Measurements from ENCODE around the gene MICALL2.

DNA sequence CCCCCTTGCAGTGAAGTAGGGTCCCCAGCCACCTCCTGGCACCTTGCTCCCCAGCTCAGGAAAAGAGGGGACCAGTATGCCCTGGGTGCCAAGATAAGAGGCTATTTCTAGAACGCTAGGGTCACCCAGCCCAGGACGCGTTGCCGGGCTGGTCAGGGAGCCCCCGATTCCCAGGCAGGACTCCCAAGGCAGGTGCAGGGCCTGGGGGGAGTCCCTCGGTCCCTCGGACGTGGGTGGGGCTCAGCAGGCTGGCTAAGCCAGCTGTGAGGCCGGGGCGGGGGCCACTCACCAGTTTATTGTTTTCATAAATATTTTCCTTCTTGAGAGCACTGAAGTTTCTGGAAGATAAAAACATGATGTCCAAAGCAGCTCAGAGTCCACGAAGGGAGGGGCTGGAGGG lies 9.3 kb downstream of the MICALL2 start:
- TF ChIP-seq CTCF (IDR thresholded peaks at IDR 0.05), result no peak
- TF ChIP-seq REST (IDR thresholded peaks at IDR 0.05), result no peak
- no peak for TF ChIP-seq MAX (IDR thresholded peaks at IDR 0.05)
- TF ChIP-seq ZNF302 (CRISPR knock-in tag; IDR thresholded peaks at IDR 0.05), result no peak

Measured in A549 (cell line).